Spleen (tissue), 7 donors: Measurements from ENCODE around the gene TTI1.

Experiments used
- POLR2A ChIP-seq, 3 donors: fragments of 450-650 bp; IDR thresholded peaks; one replicate each; pipeline ENCODE4 v1.5.1; 2017; ENCODE audit warnings: antibody characterized with exemption in 3 of 3, mild to moderate bottlenecking in 1 of 3
- POLR2AphosphoS5 ChIP-seq, 3 donors: sonication (generic); formaldehyde crosslinking; IDR thresholded peaks; one replicate each; pipeline ENCODE4 v1.5.1; 2017; ENCODE audit warnings: antibody characterized with exemption in 3 of 3
- TF ChIP-seq, protein P1 (sequence below), 11 experiments: fragments of 200-600 bp in 7 of 11; fragments of 450-650 bp in 4 of 11; sonication (generic) in 4 of 11; IDR thresholded peaks in 8 of 11; conservative IDR thresholded peaks in 3 of 11; 1 replicate in 7 of 11; 2 replicates in 4 of 11; pipeline versions ENCODE4 v1.4.0 to v1.8.0; 2016 to 2021; ENCODE audit warnings: antibody characterized with exemption in 11 of 11, inconsistent platforms in 4 of 11, mild to moderate bottlenecking in 1 of 11
- donor health status: DM: no; HTN: no; CAD: no; lungs with moderate emphysema.
- donor health status: DM: no; HTN: no; CAD: no.
- donor health status: DM: no; HTN: no; CAD: no.

DNA sequence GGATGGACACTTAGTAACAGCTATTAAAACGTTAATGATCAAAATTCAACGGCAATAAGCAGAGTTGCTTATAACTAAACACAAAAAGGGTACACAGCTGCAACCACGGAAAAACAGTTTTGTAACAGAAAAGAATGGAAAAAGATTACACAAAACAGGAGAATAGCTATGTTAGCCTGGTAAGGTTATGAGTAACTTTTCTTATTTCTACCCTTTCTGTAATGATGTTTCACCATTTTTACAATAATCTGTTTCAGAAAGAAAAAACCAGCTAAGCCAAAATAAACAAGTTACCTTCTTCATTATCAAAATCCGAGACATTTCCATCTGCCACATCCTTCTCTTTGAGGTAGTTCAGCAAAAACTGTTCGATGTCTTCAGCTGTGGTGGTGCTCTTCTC is 27.4 kb downstream of the TTI1 start:
- TF ChIP-seq, protein P1, sequence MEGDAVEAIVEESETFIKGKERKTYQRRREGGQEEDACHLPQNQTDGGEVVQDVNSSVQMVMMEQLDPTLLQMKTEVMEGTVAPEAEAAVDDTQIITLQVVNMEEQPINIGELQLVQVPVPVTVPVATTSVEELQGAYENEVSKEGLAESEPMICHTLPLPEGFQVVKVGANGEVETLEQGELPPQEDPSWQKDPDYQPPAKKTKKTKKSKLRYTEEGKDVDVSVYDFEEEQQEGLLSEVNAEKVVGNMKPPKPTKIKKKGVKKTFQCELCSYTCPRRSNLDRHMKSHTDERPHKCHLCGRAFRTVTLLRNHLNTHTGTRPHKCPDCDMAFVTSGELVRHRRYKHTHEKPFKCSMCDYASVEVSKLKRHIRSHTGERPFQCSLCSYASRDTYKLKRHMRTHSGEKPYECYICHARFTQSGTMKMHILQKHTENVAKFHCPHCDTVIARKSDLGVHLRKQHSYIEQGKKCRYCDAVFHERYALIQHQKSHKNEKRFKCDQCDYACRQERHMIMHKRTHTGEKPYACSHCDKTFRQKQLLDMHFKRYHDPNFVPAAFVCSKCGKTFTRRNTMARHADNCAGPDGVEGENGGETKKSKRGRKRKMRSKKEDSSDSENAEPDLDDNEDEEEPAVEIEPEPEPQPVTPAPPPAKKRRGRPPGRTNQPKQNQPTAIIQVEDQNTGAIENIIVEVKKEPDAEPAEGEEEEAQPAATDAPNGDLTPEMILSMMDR (IDR thresholded peaks at IDR 0.05 in 8 of 11, conservative IDR thresholded peaks at IDR 0.05 in 3 of 11), result no peak
- TF ChIP-seq POLR2A (IDR thresholded peaks at IDR 0.05) (no peak), POLR2AphosphoS5 (IDR thresholded peaks at IDR 0.05) (no peak)
